Iris pigment epithelial cell (primary cell): ENCODE measurements around the gene CDH7.

Experiments
- DNase-seq: peaks from one replicate; pipeline ENCODE4 v3.0.0-alpha.2; 2011; ENCODE audit warnings: low read depth

Gene CDH7

GRCh38 chr18:65919663-65920062 lies 168.9 kb downstream of the CDH7 start:
- no peak for DNase-seq

DNA sequence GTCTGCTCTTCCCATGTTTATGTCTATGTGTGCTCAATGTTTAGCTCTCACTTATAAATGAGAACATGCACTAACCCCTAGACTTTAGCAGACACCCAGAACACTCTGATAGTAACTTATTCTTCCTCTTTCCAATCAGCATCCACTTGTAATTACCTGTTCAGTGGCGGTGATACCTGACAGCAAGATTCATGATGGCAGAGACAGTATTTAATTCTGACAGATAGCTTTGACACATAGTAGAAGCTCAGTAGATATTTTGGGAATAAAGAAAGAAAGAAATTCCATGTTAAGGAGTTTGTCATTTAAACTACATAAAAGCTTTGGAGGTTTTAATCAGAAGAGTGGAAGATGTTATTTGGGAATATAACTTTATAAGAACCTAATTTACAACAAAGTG lies 171.3 kb downstream of the CDH7 start:
- no peak for DNase-seq

- DNase-seq = no peak
These were observed 174.1 kb downstream of the CDH7 start for GRCh38 chr18:65924904-65925303.

GRCh38 chr18:65934874-65935273 lies 184.1 kb downstream of the CDH7 start:
- DNase-seq = no peak

DNA sequence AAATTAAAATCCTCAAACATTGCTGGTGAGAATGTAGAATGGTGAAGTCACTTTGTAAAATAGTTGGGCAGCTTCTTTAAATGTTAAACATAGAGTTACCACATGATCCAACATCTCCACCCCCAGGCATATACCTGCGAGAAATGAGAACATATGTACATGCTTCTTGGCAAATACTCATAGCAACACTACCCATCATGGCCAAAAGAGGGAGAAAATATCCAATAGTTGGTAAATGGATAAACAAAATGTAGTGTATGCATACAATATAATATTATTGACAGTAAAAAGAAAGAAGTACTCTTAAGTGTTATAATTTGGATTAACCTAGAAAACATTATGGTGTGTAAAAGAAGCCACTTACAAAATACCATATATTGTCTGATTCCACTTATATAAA lies 185.9 kb downstream of the CDH7 start:
- DNase-seq = no peak

DNA sequence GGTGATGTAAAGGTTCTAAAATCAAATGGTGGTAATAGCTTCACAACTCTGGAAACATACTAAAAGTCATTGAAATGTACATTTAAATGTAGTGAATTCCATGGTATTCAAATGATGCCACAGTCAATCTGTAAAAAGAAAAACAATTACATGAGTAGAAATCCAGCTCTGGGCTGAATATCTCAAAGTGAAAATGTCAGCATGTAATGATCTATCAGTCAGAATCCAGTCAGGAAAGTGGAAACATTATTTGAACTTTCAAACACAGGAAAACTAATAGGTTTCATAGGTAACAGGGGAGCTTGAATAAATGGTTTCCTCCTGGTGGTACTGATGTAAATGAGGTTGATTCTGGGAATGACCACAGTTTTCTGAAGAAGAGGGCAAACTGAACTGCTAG lies 186.4 kb downstream of the CDH7 start:
- no peak for DNase-seq

GRCh38 chr18:65938592-65939372 lies 188.0 kb downstream of the CDH7 start:
- DNase-seq = peak; percentile 24
